MV-4-11 (cell line): ENCODE results near the gene CCDC106.

Experiments used
- DNase-seq: peaks from one replicate; lab custom pipeline; 2025; lab: John Stamatoyannopoulos, UW

Gene CCDC106

GRCh38 chr19:55696301-55697068 is 48.5 kb downstream of the CCDC106 start:
- no peak for DNase-seq

- DNase-seq: no peak
Observed at GRCh38 chr19:55697069-55697440, 49.0 kb downstream of the CCDC106 start.

GRCh38 chr19:55697698-55698097 is 49.7 kb downstream of the CCDC106 start:
- no peak for DNase-seq

DNA sequence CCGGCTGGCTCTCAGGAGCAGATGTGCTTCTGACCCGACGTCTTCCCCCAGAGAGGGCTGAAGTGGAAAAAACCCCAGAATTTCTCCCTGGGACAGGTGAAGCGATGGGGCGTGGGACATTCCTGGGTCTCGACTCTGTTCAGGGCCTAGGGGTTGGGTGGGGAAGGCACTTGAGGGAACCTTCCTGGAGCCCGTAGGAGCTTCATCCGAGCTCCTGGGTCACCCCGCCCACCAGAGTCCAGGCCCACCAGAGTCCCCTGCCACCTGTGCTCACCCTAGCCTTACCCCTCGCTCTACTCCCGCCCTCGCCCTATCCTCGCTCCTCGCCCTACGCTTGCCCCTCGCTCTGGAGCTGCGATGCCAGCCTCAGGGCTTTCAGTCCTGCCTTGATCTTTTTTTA is 50.2 kb downstream of the CCDC106 start:
- no peak for DNase-seq

DNA sequence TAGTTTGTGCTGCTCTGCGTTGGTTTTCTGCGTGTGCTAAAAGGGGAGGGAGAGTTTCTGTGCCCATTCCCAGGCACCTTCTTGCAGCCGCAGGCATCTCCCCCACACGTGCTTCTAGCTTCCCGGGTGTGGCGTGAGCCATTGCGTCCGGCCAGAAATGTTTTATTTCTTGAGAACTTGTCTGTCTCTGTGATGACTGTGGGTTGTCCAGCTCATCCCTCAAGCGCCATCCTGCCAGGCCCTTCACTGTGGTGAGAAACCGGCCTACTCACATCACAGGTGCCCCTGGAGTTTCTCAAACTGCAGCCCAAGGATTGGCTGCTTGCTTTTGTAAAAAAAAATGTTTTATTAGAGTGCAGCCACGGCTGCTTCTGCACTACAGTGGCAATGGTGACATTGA is 51.2 kb downstream of the CCDC106 start:
- no peak for DNase-seq

DNA sequence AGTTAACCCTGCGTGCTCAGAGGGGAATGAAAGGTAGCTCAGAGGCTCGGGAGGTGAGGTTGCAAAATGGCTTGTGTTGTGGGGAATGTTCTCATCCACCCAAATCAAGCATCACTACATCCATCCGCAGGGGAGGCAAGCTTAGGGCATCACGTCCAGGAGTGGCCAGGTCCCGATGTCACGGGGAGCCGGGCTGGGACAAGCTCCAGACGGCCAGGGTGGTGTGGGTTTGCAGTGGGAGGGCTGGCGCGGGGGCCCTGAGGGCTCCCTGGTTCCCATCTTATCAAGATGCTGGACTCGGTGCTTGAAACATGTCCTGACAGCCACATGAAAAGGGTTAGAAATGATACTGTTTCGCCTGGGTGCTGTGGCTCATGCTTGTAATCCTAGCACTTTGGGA is 52.8 kb downstream of the CCDC106 start:
- DNase-seq: no peak

GRCh38 chr19:55702131-55702627 is 54.2 kb downstream of the CCDC106 start:
- DNase-seq: no peak
